Testis (tissue), 2 donors: ENCODE data around the gene SIX2.

Experiments used
- POLR2A ChIP-seq: fragments of 450-650 bp; IDR thresholded peaks from one replicate; pipeline ENCODE4 v1.6.1; 2017; ENCODE audit warnings: antibody characterized with exemption, mild to moderate bottlenecking, moderate library complexity
- TF ChIP-seq, protein P1 (sequence below), 3 experiments: fragments of 450-650 bp in 2 of 3; fragments of 200-600 bp in 1 of 3; sonication (generic) in 1 of 3; IDR thresholded peaks; one replicate each; pipeline ENCODE4 v1.5.1; 2016 to 2019; ENCODE audit warnings: antibody characterized with exemption in 3 of 3, mild to moderate bottlenecking in 2 of 3, moderate library complexity in 1 of 3

DNA sequence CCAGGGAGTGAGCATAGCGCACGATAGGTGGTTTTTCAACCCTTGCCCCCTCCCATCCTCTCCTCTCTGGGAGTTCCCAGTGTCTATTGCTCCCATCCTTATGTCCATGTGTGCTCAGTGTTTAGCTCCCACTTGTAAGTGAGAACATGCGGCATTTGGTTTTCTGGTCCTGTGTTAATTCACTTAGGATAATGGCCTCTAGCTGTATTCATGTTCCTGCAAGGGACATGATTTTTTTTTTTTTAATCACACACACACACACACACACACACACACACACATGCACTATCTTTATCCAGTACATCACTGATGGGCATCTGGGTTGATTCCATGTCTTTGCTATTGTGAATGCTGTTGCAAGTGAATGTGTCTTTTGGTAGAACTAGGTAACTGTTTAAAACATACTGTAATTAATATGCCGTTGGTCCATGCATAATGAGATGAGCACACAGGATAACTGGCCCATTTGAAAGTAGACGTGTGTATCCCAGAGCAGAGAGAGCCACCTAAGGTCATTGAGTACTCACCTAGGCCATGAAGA lies 43.2 kb upstream of the SIX2 start:
- TF ChIP-seq, protein P1, sequence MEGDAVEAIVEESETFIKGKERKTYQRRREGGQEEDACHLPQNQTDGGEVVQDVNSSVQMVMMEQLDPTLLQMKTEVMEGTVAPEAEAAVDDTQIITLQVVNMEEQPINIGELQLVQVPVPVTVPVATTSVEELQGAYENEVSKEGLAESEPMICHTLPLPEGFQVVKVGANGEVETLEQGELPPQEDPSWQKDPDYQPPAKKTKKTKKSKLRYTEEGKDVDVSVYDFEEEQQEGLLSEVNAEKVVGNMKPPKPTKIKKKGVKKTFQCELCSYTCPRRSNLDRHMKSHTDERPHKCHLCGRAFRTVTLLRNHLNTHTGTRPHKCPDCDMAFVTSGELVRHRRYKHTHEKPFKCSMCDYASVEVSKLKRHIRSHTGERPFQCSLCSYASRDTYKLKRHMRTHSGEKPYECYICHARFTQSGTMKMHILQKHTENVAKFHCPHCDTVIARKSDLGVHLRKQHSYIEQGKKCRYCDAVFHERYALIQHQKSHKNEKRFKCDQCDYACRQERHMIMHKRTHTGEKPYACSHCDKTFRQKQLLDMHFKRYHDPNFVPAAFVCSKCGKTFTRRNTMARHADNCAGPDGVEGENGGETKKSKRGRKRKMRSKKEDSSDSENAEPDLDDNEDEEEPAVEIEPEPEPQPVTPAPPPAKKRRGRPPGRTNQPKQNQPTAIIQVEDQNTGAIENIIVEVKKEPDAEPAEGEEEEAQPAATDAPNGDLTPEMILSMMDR (IDR thresholded peaks at IDR 0.05): no peak
- TF ChIP-seq POLR2A: no peak
